Measurements from ENCODE around the gene PIK3C2B.
A peak's percentile ranks its signal among the peaks of the same experiment; 100 is the strongest.
"Not testable (repeated sequence)": the region's sequence is repeated elsewhere in the genome, so short reads cannot be mapped to it uniquely, and the experiment has no call there.

PIK3C2B gene

GRCh38 chr1:204507317-204508105 is 12.9 kb upstream of the PIK3C2B start:
- peak; percentile 78 for DNase-seq

GRCh38 chr1:204506969-204507316 is 12.3 kb upstream of the PIK3C2B start:
- DNase-seq = peak; percentile 93

GRCh38 chr1:204506201-204506968 is 11.8 kb upstream of the PIK3C2B start:
- peak; percentile 85 for DNase-seq

- DNase-seq = no peak
These were observed 11.1 kb upstream of the PIK3C2B start for GRCh38 chr1:204505674-204506200.

GRCh38 chr1:204503913-204504519 is 9.4 kb upstream of the PIK3C2B start:
- DNase-seq = no peak

- no peak for DNase-seq
These were observed 8.7 kb upstream of the PIK3C2B start for GRCh38 chr1:204503122-204503912.

- DNase-seq = no peak
These were observed 7.6 kb upstream of the PIK3C2B start for GRCh38 chr1:204502241-204502640.

- DNase-seq = no peak
These were observed 5.2 kb upstream of the PIK3C2B start for GRCh38 chr1:204499511-204500468.

GRCh38 chr1:204498981-204499380 is 4.4 kb upstream of the PIK3C2B start:
- DNase-seq = no peak

GRCh38 chr1:204495777-204496176 is 1.2 kb upstream of the PIK3C2B start:
- no peak for DNase-seq

- DNase-seq = no peak
These were observed 611 bp upstream of the PIK3C2B start for GRCh38 chr1:204495078-204495753.

- peak; percentile 67 for DNase-seq
These were observed 673 bp downstream of the PIK3C2B start for GRCh38 chr1:204493984-204494280.

GRCh38 chr1:204493145-204493983 is 1.2 kb downstream of the PIK3C2B start:
- peak; percentile 80 for DNase-seq

- no peak for DNase-seq
These were observed 3.0 kb downstream of the PIK3C2B start for GRCh38 chr1:204491655-204492054.

- no peak for DNase-seq
These were observed 7.4 kb downstream of the PIK3C2B start for GRCh38 chr1:204487256-204487615.

GRCh38 chr1:204486513-204487255 is 7.9 kb downstream of the PIK3C2B start:
- DNase-seq = not testable (repeated sequence)

GRCh38 chr1:204483791-204484190 is 10.8 kb downstream of the PIK3C2B start:
- DNase-seq = no peak

GRCh38 chr1:204480515-204480914 is 14.1 kb downstream of the PIK3C2B start:
- DNase-seq = no peak

GRCh38 chr1:204479387-204480136 is 15.0 kb downstream of the PIK3C2B start:
- no peak for DNase-seq

All from right forelimb (tissue), 1 donor.